Measurements from ENCODE around the gene BNIP5. TPM values are rescaled to one million over a fixed set of nuclear protein-coding genes. Genes with fewer than 3 reads are reported as not detected.

Gene BNIP5
- total and polyA plus RNA-seq, 2 of the 13 experiments (the other 11 are each of a cell fraction or from before 2014, with no cell fraction given), result not detected

DNA sequence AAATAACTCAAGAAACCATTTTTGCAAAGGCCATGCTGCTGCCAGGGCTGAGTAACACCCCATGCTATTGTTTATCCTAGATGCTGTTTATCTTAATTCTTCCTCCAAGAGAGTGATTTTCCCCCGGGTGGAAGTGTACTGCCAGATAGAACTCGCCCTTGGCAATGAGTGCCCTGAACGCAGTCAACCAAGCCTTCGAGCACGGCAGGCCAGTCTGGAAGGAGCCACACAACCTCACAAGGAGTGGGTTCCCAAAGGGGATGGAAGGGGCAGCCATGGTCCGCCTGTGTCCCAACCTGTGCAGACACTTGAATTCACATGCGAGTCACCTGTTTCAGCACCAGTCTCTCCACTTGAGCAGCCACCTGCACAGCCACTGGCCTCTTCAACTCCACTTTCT, 34.9 kb downstream of the BNIP5 start:
- Histone ChIP-seq H3K79me2 (ENCODE audit: insufficient read depth, low read length) (no peaks in the 10 kb centered on the region), H3K9me3 (ENCODE audit: low read length) (no peaks in the 10 kb centered on the region), H3K4me2 (ENCODE audit: low read depth, low read length) (no peak overlapping the region), H3K4me3 (replicated peaks in 1 of 3; ENCODE audit: insufficient read depth in 1 of 3, low read depth in 2 of 3, low read length in 3 of 3) (no peak overlapping the region), H3K27ac (ENCODE audit: extremely low read length, insufficient read depth, low read length) (no peak overlapping the region), H4K20me1 (ENCODE audit: insufficient read depth, low read length) (no peaks in the 10 kb centered on the region), H2AFZ (ENCODE audit: low read length) (no peak overlapping the region), H3K36me3 (replicated peaks in 1 of 2; ENCODE audit: control insufficient read depth in 1 of 2, insufficient read depth in 2 of 2, low read length in 2 of 2) (no peaks in the 10 kb centered on the region), H3K27me3 (ENCODE audit: control insufficient read depth in 1 of 2, insufficient read depth in 2 of 2, low read length in 2 of 2) (peaks cover 0 to 9% of the 10 kb centered on the region in 2 experiments; a peak in 2 of 5 replicates), H3K4me1 (ENCODE audit: insufficient read depth, low read length) (no peaks in the 10 kb centered on the region), H3K9ac (ENCODE audit: insufficient read depth, low read depth, low read length) (no peak overlapping the region)
- DNase-seq (ENCODE audit: low spot score), result no peak
- ChIA-PET CTCF (ENCODE audit: low intra/inter-chr PET ratio, low total read pairs) (interaction anchor here (1.0 to 4.1 kb wide), 9 partner anchors 36 to 275 kb away, joined by 3 to 100 read pairs (median 3); partner anchors contain the start of gene MAPK14), POLR2A (interaction anchor here (1.2 kb wide), 1 partner anchor 274 kb away, joined by 3 read pairs; the partner anchor contains the start of gene MAPK14)
- WGBS (ENCODE audit: low lambda C conversion rate), result 32% methylated on average over 4 of the region's 7 CpGs
- intact Hi-C loops (cut with micrococcal nuclease; ENCODE audit: unreplicated experiment), result loop anchor here (1.0 to 5.0 kb wide), 3 partner anchors 33 to 169 kb away; partner anchors contain the start of gene MAPK13
- no peak for FAIRE-seq
- TF ChIP-seq PLRG1 (conservative IDR thresholded peaks at IDR 0.05) (no peak), BCL6 (CRISPR knock-in tag; IDR thresholded peaks at IDR 0.05) (no peak)
- TF ChIP-seq, protein P1, sequence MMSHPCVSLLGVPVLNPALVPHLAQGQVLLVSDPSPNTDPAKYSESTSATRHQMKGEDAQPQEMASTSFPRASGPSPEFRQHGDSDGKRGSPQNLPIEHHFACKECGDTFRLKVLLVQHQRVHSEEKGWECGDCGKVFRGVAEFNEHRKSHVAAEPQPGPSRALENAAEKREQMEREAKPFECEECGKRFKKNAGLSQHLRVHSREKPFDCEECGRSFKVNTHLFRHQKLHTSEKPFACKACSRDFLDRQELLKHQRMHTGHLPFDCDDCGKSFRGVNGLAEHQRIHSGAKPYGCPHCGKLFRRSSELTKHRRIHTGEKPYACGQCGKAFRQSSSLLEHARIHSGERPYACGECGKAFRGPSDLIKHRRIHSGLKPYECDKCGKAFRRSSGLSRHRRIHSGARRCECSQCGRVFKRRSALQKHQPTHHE (CRISPR knock-in tag; IDR thresholded peaks at IDR 0.05; ENCODE audit: borderline replicate concordance), result no peak
- TF ChIP-seq, protein P2, sequence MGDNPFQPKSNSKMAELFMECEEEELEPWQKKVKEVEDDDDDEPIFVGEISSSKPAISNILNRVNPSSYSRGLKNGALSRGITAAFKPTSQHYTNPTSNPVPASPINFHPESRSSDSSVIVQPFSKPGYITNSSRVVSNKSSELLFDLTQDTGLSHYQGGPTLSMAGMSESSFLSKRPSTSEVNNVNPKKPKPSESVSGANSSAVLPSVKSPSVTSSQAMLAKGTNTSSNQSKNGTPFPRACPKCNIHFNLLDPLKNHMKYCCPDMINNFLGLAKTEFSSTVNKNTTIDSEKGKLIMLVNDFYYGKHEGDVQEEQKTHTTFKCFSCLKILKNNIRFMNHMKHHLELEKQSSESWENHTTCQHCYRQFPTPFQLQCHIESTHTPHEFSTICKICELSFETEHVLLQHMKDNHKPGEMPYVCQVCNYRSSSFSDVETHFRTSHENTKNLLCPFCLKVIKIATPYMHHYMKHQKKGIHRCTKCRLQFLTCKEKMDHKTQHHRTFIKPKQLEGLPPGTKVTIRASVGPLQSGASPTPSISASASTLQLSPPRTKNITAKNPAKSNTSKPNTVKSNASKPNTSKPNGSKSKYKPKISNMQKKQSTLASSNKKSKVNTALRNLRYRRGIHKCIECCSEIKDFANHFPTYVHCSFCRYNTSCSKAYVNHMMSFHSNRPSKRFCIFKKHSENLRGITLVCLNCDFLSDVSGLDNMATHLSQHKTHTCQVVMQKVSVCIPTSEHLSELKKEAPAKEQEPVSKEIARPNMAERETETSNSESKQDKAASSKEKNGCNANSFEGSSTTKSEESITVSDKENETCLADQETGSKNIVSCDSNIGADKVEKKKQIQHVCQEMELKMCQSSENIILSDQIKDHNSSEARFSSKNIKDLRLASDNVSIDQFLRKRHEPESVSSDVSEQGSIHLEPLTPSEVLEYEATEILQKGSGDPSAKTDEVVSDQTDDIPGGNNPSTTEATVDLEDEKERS (CRISPR knock-in tag; IDR thresholded peaks at IDR 0.05), result no peak
- peak; percentile 10; the same call in 1 of the 3 replicates for ATAC-seq
- BruUV-seq (replicated peaks), result no TSS peak
- in situ Hi-C loops (cut with HindIII; ENCODE audit: extremely low pct_ligation_motif_present, low pct_unique_long_range_greater_than_20kb), result loop anchor here (5.0 kb wide), 1 partner anchor 61 kb away; no protein-coding TSS in a partner anchor

Measured in HepG2 (cell line).